Measurements from ENCODE around the gene FAM107B.

DNA sequence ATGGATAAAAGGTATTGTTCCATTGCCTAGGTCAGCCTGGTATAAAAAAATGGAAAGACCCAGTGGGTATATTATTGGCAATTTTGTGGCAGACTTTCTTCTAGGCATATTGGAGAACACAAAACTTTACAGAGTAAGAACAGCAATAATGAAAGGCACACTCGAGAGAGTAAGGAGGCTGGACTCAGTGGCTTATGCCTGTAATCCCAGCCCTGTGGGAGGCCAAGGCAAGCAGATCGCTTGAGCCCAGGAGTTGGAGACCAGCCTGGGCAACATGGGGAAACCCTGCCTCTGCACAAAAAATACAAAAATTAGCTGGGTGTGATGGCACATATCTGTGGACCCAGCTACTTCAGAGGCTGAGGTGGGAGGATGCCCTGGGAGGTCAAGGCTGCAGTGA lies 158.2 kb downstream of the FAM107B start:
- TF ChIP-seq EZH2phosphoT487 (IDR thresholded peaks at IDR 0.05; ENCODE audit: insufficient read depth, low read depth) (no peak), EZH2 (IDR thresholded peaks at IDR 0.05; ENCODE audit: insufficient read depth, poor library complexity, severe bottlenecking) (no peak)

All from GM23248 (cell line).